Measurements from ENCODE around the gene MAJIN. TPM values are rescaled to one million over a fixed set of nuclear protein-coding genes. Genes with fewer than 3 reads are reported as not detected.
"Not testable (repeated sequence)": the region's sequence is repeated elsewhere in the genome, so short reads cannot be mapped to it uniquely, and the experiment has no call there.

MAJIN gene, protein sequence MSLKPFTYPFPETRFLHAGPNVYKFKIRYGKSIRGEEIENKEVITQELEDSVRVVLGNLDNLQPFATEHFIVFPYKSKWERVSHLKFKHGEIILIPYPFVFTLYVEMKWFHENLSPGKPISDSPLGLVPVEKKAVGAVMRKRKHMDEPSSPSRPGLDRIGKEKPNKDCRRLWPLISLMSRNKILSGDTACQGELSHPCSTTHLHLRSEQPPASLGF
- polyA plus RNA-seq (2012; ENCODE audit: insufficient read depth, insufficient read length): not detected

DNA sequence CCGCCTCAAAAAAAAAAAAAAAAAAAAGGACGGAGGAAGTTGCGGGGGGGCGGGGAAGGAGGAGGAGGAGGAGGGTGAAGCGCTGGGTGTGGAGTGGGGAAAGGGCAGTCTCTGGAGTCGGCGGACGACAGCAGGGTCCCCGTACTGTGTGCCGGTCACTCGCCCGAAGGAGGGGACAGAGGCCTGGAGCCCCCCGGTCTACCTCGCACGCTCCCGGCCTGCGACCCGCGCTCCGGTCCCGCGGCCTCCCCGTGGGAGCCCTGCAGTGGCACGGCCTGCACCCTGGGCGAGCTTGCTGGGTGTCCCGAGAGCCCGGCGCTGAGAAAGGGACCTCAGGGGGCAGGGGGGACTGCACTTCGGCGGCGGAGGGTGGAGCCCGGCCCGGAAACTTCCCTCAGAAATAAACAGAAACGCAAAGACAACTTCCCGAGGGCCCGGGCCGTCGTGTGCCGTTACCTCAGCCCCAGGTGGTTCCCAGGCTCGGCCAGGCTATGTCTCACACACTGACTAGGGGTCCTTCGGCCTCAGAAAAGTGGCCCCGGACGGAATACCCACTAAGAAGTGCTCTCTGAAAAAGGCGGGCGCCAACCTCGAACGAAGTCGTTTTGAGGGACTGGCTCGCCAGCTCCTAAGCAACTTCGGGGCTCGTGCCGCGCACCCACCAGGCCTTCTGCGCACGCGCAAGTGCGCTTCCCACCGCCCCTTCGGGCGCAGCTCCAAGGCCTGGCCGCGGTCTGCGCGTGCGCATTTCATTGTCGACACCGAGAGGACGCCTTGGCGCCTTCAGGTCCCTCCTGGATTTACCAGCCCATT is at the start of gene MAJIN:
Gene MAJIN (minus strand): TSS at position 688 of the 813 bp plus-strand sequence. CDS start 12,703 bp downstream, outside the sequence.
- H3K4me3 ChIP-seq (ENCODE audit: low read length): no peak within 1 kb of the TSS
- DNase-seq (ENCODE audit: low read depth, low spot score): no peak

DNA sequence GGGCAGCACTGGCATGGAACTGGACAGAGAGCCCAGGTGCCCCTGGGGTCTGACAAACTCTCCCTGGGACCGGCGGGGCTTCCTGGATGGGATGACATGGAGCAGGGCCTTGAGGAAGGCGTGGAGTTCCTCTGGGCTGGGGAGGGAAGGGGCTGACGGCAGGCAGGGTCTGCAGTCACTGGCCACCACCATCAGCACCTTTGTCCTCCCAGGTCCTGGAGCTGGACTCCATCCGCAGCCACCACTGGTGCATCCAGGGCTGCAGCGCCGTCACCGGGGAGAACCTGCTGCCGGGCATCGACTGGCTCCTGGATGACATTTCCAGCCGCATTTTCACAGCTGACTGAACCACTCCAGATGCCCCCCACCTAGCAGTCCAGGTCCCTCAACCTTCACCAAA is 49.6 kb upstream of the MAJIN start:
- no peak for DNase-seq (ENCODE audit: low read depth, low spot score)

DNA sequence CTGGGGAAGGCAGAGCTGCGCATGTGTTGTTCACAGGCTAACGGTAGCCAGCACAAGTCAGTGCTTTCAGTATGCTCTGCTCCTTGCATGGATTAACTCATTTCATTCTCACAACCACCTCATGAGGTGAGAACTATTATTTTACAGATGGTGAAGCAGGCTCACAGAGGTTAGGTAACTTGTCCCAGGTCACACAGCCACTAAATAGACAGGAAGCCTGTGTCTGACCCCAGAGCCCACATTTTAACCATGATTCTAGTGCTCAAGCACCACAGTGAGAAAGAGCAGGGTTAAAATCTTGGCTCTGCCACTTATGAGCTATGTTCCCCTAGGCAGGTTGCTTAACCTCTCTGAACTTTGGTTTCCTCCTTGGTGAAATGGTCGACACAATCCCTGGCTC is 49.1 kb upstream of the MAJIN start:
- no peak for DNase-seq (ENCODE audit: low read depth, low spot score)
- no peak overlapping the region for H3K4me3 ChIP-seq (ENCODE audit: low read length)

More for the DNA sequence above, 49.6 kb upstream of the MAJIN start:
- H3K4me3 ChIP-seq (ENCODE audit: low read length): no peak overlapping the region

DNA sequence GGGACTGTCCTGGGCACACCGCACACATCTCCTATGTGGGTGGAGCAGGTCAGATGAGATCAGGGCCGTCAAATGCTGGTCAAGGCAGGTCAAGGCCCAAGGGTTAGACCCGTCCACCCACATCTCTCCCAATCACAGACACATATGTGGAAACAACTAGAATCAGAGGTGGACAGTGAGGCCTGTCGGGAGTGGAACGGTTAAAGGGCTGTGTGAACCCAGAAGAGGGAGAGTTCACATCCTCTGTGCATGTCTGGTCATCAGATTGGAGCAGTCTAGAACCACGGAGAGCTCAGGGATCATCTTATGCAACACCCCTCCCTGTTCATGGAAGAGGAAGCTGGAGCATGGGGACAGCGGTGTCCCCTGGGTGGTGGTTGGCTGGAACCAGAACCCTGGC is 47.9 kb upstream of the MAJIN start:
- DNase-seq (ENCODE audit: low read depth, low spot score): no peak

DNA sequence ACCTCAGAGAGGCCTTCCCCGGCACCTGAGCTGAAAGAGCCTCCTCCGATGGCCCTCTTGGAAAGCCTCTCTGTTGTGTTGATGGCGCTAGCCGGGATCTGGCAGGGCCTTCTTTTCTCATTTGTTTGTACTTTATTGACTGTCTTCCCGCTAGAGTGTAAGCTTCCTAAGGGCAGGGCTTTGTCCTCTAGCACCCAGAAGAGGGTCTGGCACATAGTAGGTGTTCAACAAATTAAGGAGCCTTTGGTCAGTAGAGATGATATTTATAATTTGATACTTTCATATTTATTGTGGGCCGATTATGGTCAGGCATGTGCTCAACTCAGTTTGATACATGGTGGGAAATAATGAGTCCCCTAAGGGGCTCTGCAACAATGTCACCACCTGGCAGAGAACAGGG is 46.0 kb upstream of the MAJIN start:
- no peak overlapping the region for H3K4me3 ChIP-seq (ENCODE audit: low read length)
- DNase-seq (ENCODE audit: low read depth, low spot score): no peak

More for the DNA sequence above, 47.9 kb upstream of the MAJIN start:
- H3K4me3 ChIP-seq (ENCODE audit: low read length): no peak overlapping the region

DNA sequence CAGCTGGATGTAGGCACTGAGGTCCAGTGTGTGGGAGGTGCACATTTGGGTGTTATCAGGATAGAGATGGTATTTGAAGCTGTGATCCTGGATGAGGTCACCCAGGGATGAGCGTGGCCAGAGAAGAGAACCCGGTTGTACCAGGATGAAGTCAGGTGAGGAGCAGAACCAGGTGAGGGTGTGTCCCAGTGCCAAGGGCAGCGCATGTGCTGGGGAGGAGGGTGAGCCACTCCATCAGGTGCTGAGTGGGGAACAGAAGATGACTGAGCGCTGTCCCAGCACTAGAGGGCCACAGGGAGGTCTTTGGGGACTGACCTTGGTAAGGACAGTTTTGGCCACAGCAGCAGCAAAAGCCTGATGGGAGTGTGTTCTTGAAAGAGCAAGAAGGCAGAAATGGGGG is 44.8 kb upstream of the MAJIN start:
- no peak overlapping the region for H3K4me3 ChIP-seq (ENCODE audit: low read length)
- no peak for DNase-seq (ENCODE audit: low read depth, low spot score)

DNA sequence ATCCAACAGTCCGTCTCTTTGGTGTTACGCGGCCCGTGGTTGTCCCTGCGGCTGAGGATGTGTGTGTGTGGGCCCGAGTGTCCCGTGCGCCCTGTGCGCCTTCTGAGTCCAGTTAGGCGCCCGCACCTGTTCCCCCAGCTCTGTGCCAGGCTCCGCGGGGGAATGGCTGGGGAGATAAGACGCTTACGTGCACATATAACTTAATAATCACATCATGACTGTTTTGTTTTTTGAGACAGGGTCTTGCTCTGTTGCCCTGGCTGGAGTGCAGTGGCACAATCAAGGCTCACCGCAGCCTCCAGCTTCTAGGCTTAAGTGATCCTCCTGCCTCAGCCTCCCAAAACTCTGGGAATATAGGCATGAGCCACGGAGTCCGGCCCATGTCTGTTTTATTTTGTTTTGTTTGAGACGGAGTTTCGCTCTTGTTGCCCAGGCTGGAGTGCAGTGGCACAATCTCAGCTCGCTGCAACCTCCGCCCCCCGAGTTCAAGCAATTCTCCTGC is 42.9 kb upstream of the MAJIN start:
- H3K4me3 ChIP-seq (ENCODE audit: low read length): peak overlapping the region; percentile 81
- no peak for DNase-seq (ENCODE audit: low read depth, low spot score)

DNA sequence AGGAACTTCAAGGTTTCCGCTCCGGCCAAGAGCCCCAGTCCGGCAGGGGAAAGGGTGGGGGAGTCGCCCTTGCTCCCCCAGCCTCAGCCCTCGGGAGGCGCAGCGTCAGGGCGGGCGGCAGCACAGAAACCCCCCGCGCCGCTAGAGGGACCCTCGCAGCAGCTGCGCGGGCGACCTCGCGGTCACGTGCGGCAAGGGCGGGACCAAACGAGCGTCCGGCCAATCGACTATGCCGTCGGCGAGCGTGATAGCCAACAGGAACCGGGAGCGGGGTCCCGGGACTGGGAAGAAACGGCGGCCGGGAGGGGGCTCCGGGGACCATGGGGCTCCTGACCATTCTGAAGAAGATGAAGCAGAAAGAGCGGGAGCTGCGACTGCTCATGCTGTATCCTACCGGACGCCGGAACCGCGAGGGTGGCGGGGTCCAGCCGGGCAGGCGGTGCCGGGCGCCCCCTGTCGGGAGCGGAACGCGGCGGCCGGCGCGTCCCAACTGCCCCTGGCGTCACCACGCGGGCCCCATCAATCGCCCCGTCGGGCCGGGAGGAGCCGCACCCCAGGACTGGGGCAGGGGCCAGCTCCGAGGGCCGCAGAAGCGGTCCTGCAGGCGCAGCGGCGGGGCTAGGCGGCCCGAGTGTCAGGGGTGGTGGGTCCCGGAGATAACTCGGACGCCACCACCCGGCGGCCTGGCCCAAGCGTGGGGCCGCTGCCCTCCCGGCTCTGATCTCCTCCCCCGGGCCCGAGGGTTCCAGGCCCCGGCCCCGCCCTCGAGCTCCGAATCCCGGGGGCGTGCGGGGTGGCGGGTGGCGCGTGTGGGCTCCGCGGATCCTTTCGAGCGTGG is 42.2 kb upstream of the MAJIN start, which contains the start of gene ARL2:
Gene ARL2 (plus strand): TSS at position 273 of the 838 bp plus-strand sequence. CDS start 48 bp downstream, at position 321.
- peak within 1 kb of the TSS; percentile 81 for H3K4me3 ChIP-seq (ENCODE audit: low read length)
- peak; percentile 94 for DNase-seq (ENCODE audit: low read depth, low spot score)

DNA sequence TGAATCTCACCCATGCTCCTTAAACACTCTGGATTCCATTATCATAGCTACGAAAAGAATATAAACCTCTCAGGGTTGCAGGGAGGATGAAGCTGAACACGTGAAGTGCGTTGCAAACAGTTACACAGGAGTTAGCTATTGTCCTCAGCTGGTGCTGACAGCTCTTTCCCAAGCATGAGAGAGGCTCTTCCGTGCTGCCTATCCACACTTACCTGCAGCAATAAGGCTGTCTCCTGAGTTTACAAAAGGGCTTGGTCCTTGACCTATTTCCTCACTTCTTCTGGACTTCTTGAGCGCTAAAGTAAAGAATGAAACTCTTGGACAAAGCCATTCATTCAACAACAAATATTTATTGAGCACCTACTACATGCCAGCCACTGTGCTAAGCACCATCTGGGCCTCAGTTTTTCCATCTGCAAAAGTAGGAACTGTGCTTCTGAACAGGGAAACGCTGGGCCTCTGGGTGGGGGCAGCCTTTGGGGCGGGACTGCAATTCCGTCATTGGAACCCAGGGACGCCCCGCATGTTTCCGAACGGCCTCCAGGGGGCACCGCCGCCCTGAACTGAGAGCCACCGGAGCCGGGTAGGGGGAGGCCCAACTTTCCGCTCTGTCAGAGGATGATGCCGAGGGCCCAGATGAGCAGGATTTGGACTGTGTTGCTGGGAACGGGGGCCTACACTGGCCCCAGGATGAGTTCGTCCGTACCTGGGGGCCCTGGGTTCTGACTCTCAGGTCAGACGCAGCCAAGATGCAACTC is 41.4 kb upstream of the MAJIN start:
- DNase-seq (ENCODE audit: low read depth, low spot score): peak; percentile 85
- H3K4me3 ChIP-seq (ENCODE audit: low read length): peak overlapping the region; percentile 81

DNA sequence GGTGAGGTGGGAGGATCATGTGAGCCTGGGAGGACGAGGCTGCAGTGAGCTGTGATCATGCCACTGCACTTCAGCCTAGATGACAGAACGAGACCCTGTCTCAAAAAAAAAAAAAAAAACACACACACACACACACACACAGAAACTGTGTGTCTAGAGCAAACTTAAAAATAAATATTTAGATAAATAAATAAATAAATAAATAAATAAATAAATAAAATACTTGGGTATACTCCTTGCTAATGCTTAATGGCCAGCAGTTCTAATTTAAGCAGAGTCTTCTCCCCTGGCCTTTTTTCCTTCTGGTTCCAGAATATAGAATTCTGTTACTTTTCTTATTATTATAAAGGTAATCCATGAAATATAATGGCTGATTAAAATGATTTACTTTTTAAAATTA is 37.0 kb upstream of the MAJIN start:
- no peak for DNase-seq (ENCODE audit: low read depth, low spot score)
- no peak overlapping the region for H3K4me3 ChIP-seq (ENCODE audit: low read length)

DNA sequence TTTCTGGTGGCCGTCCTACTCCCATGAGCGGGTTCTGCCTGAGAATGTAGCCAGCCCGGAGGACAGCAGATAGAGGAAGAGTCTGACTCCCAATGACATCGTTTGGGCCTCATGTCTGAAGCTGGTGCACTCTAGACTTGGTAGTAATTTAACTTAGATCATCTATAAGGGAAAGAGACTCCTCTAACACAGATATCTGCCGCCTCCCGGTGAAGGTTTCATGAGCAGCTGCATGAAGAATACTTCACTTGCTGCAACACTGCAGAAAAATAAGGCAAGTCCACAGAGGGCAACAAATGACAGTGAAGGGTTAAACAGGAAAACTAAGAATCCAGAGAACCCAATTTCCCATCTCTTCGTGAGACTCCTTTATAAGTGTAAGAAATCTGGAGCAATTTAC is 36.1 kb upstream of the MAJIN start:
- DNase-seq (ENCODE audit: low read depth, low spot score): no peak
- H3K4me3 ChIP-seq (ENCODE audit: low read length): no peak overlapping the region

DNA sequence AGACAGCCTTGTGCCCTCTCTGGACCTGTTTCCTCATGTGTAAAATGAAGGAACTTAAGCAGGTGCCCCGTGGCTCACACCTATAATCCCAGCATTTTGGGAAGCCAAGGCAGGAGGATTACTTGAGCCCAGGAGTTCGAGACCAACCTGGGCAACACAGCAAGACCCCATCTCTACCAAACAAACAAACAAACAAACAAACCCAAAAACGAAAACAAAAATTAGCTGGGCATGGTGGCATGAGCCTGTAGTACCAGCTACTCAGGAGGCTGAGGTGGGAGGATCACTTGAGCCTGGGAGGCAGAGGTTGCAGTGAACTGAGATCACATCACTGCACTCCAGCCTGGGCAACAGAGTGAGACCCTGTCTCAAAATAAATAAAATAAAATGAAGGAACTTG is 32.1 kb upstream of the MAJIN start:
- DNase-seq (ENCODE audit: low read depth, low spot score); H3K4me3 ChIP-seq (ENCODE audit: low read length): not testable (repeated sequence)

DNA sequence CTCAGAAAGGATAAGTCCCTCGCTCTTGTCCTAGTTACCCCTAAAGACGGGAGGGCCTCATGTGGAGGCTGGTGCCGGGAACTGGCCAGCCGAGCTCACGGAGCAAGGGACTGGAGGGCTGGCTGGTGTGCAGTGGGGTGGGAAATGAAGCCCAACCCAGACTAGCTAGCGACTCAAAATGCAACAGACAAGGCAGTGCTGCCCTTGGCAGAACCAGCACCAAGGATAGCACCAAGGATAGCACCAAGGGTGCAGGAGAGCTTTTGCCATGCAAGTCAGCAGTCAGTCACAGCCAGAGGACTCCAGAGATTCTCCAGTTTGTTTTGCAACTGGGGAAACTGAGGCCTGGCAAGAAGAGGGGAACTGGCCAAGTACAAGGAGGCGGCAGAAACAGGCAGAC is 31.4 kb upstream of the MAJIN start:
- no peak overlapping the region for H3K4me3 ChIP-seq (ENCODE audit: low read length)
- no peak for DNase-seq (ENCODE audit: low read depth, low spot score)

DNA sequence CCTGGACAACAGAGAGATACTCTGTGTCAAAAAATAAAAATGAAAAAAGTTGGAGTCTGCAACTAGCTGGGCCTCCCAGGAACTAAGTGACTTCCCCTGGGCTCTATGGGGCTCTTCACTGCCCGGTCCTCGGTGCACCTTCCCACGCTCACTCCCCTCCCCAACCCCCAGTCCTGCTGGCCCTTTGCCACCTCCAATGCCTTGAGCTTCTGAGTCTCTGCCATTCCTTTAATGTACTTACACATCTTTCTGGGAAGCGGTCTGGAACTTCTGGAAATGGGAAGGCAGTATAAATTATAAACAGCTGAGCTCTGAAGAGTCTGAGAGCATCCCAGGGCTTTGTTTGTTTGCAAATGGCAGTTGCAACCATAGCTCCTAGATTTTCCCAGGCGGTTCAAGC is 30.8 kb upstream of the MAJIN start:
- H3K4me3 ChIP-seq (ENCODE audit: low read length): no peak overlapping the region
- DNase-seq (ENCODE audit: low read depth, low spot score): no peak

DNA sequence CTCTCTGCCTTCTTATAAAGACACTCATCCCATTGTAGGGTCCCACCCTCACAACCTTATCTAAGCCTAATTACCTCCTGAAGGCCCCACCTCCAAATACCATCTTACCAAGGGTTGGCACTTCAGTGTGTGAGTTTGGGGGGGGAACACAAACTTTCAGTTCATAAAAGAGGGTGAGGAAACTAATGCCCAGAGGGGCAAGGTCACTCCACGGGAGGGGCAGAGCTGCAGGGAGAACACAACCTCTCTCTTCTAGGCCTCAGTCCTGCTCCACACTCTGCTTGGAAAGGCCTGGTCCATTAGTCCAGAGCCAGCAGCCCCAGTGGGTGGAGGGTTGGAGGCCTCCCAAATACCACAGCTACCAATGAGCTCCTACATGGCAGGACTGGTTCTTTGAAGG is 27.6 kb upstream of the MAJIN start:
- no peak for DNase-seq (ENCODE audit: low read depth, low spot score)
- H3K4me3 ChIP-seq (ENCODE audit: low read length): no peak overlapping the region

DNA sequence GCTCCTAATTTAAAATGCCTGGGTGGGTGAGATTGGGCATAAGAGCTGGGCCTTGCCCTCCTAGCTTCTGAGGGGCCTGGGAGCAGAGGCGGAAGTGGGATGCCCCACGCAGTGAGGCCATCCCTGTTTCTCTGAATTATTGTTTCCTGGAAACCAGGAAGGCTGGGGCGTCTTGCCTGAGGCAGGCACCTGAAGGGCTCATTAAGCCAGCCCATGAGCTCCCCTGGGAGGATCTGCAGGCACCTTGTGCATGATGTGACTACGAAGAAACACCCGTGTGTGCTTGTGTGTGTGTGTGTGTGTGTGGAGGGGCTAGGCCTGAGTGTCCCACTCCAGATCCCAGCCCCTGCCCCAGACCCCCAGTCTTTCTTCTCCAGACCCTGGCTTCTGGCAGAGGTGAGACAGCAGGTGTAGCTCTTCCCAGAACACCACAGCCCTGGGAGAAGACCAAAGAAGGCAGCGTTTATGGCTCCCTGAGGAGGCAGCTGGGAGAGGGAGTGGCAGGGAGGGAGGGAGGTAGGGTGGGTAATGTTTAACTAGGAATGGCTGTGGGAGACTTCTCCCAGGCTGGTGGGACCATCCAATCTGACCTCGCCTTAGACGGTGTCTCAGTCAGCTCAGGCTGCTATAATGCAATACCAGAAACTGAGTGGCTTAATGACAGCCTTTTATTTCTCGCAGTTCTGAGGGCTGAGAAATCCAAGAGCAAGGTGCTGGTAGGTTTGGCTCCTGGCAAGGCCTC is 27.0 kb upstream of the MAJIN start:
- no peak for DNase-seq (ENCODE audit: low read depth, low spot score)
- no peak overlapping the region for H3K4me3 ChIP-seq (ENCODE audit: low read length)

DNA sequence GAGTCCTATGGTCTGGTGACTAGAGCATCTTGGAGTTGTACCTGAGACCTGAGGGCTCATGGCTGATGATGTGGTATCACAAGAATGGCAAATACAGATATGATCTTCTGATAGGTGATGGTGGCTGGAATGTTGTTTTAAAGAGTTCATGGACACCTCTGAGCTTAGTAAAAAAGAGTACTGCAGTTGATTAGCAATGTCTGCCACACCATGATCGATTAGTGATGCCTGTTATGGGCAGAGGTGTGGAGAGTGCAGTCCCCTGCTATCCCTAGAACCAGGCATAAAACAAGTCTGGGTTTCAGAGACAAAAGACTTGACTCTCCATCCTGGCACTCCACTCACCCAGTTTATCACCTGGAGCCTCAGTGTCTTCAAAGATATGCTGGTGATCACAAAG is 26.2 kb upstream of the MAJIN start:
- H3K4me3 ChIP-seq (ENCODE audit: low read length): no peak overlapping the region
- DNase-seq (ENCODE audit: low read depth, low spot score): no peak

DNA sequence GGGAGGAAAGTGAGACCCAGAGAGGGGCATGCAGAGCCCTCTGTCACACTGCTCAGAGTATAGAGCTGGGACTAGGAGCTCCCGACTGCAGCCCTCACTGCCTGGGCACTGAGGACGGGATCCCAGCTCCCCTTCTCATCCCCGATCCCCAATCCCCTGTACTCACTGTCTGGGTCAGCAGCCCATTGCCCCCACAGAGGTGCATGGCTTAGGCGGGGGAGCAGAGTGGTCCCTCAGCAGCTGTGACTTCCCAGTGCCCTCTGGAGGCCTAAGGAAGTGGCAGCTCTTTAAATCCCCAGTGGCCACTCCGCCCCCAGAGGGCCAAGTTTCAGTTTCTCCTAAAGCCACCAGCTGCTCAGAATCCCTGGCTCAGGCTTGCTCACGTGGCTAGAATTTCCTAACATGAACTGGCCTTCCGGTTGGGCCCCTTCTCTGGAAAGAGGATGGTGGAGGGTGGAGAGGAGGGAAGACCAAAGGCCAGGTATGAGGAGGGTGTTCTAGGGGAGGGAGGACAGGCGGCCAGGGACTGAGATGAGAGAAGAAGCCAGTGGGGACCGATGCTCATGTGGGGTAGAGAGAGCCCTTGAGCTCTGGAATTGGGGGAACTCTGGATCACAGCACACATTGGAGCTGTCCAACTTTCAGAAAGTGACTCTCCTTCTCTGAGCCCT is 24.9 kb upstream of the MAJIN start, which contains the start of gene BATF2:
Gene BATF2 (minus strand): TSS at position 262 of the 671 bp plus-strand sequence. CDS start 57 bp downstream, at position 205.
- no peak for DNase-seq (ENCODE audit: low read depth, low spot score)
- no peak within 1 kb of the TSS for H3K4me3 ChIP-seq (ENCODE audit: low read length)
